HG03378 (cell line): ENCODE data around the gene CYFIP1.

Experiments used
- ATAC-seq: cut with Tn5 transposase; IDR thresholded peaks from one replicate; pipeline ENCODE4 v1.9.1; 2021; ENCODE audit warnings: mild to moderate bottlenecking, moderate library complexity; ENCODE audit not compliant: unreplicated experiment

The CYFIP1 gene

DNA sequence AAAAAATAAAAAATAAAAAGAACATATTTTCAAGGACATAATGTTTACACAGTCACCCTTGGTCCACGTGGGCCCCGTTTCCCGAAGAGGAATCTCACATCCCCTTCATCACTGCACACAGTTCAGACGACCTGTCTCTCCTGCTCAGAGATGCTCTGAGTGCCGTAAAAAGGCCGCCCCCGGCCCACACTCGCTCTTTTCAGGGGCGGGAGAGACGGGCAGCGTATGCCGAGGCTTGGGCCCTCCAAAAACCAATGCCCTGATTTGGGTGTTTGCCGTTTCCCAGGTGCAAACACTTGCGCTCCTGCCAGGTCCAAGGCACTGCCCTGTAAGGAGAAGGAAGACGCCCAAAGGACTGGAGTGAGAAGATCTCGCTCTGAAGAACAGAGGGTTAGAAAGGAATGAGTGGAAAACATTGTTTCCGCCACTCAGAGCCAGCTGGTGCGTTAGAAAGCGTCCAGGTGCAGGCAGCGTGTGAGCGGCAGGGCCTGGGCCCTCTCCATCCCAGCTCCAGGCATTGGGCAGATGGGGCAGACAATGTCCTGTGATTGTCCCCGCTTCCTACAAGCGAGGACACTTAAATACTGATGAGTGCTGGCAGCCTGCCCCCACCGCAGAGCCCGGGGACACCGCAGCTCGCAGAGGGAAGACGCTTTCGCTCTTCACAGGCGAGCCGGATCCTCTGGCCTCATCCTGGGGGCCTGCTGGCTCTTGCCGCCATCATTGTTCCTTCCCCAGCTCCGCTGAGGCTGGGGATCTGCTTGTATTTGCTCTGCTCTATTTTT, 88.5 kb downstream of the CYFIP1 start:
- no peak for ATAC-seq

GRCh38 chr15:22890296-22890695, 89.9 kb downstream of the CYFIP1 start:
- ATAC-seq, result no peak

GRCh38 chr15:22889146-22889818, 90.9 kb downstream of the CYFIP1 start:
- ATAC-seq, result no peak

DNA sequence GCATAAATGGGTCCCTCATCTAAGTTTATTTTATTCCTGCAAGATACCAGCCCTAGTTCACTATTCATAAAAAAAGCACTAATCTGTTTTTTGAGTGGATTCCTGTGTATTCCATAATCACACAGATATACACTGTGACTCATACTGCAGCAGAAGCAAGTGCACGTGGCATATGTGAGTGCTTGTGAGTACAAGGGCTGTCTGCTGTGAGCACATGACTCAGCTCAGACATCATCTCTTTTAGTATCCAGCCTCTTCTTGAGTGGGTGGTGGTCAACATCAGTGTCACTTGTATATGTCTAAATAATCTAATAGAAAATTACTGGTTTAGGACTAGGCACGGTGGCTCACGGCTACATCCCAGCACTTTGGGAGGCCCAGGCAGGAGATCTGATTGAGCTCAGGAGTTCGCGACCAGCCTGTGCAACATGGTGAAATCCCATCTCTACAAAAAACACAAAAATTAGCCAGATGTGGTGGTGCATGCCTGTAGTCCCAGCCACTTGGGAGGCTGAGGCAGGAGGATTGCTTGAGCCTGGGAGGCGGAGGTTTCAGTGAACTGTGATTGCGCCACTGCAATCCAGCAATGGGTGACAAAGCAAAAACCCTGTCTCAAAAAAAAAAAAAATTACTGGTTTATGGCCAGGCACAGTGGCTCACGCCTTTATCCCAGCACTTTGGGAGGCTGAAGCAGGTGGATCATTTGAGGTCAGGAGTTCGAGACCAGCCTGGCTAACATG, 91.9 kb downstream of the CYFIP1 start:
- ATAC-seq, result no peak

DNA sequence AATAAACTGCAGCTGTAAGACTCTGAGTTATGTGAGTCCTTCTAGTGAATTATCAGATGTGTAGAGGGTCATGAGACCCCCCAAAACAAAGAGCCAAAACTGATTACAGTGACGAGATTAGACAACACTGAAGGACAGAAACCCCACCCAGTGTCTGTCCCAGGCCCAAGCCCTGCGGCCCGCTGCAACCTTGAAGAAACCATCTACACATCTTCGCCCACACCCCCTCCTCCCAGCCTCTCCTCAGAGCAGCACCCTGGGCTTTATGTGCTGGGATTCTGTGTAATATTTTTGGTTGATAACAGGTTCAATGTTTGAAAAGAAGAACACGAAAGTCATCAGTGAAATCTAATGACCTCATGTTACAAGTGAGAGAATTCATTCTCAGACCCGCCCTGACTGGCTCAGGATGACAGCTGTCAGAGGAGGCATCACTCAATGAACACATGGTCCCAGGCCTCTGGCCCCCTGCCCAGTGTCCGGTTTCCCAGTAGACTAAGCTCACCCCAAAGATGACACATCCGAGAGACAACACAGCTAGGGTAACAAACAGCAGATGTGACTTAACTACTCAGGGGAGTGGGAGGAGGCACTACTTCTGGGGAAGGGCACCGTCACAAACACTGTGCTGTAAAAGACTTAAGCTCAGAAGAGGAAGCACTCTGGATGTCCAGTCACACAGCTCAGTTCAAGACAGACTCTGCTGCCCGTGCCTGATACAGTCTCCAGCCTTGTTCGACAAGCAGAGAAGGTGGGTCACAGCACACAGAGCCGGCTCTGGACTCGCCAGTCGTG, 92.8 kb downstream of the CYFIP1 start:
- no peak for ATAC-seq

DNA sequence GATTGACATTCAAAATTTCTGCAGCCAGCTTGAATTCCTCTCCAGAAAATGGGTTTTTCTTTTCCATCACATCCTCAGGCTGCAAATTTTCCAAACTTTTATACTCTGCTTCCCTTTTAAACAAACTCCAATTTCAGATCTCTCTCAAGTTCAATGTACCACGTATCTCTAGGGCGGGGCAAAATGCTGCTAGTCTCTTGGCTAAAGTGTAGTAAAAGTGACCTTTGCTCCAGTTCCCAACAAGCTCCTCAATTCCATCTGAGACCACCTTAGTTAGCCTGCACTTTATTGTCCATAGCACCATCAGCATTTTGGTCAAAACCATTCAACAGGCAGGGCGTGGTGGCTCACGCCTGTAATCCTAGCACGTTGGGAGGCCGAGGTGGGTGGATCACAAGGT, 95.0 kb downstream of the CYFIP1 start:
- ATAC-seq, result no peak

DNA sequence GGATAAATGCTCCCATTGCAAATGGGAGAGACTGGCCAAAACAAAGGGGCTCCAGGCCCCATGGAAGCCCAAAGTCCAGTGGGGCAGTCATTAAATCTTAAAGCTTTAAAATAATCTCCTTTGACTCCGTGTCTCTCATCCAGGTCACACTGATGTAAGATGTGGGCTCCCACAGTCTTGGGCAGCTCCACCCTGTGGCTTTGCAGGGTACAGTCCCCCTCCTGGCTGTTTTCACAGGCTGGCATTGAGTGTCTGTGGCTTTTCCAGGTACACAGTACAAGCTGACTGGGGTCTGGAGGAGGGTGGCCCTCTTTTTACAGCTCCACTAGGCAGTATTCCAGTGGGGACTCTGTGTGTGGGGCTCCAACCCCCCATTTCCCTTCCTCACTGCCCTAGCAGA, 95.8 kb downstream of the CYFIP1 start:
- ATAC-seq, result no peak

GRCh38 chr15:22883196-22883595, 97.0 kb downstream of the CYFIP1 start:
- ATAC-seq, result no peak

DNA sequence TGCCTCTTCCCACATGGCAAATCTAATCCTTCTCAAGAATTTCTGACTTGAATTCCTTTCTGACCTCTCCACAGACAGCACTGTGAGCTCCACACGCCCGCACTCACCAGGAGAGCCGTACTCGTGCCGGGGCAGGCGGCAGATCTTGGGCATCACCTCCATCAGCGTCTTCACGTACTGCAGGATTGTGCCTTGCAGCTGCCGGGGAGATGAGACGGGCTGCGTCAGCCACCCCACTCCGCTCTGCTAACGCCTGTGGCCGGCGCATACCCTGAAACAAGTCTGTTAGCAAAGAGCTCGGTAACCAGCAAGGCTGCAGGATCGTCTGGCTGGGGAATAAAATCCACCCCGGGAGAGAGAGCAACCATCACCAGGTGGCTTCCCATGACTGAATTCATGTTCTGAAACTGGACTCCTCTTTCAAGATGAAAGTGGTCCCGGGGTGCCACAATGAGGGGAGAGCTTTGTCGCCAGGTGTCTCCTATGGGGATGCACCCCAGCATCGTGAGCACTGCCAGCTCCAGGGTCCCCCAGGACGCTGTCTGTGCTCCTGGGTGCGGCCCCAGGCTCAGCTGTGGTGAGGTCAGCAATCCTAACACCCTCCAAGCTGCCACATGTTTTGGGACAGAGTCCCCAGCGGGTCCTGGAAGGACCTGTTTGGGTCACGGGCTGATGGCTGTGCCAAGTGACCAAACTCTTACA, 98.3 kb downstream of the CYFIP1 start:
- no peak for ATAC-seq

DNA sequence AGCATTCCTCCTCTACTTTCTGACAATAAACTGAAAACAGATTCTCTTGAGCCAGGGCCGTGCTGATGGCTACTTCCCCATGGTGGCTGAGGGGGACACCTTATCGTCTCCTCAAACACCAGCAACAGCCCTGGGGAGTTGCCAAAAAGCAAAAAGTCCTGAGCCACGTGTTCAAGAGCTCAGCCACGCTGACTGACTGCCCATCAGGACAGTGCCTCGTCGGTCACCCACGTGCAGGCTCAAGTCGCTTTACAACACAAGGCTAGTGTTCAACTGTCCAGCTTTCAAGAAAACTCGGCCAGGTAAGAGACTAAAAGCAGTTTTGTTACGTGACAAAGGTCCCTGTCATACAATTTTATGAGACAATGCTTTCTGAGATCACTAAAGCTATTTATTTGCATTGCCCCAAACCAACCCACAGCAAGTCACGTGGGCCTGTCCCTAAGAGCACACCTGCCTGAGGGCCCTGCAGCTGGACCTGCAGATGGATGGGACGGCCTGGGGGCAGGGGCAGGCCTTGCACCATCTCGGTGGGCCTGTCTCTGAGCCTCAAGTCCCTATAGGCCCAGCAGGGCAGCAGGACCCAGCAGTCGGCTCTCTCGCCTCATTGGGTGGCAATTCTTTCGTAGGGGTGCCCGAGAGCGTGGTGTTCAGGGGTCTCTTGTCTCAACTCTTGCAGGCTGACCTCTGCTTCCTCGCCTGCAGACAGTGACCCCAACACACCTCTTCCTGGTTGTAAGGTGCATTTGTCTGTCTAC, 99.0 kb downstream of the CYFIP1 start:
- ATAC-seq, result no peak

DNA sequence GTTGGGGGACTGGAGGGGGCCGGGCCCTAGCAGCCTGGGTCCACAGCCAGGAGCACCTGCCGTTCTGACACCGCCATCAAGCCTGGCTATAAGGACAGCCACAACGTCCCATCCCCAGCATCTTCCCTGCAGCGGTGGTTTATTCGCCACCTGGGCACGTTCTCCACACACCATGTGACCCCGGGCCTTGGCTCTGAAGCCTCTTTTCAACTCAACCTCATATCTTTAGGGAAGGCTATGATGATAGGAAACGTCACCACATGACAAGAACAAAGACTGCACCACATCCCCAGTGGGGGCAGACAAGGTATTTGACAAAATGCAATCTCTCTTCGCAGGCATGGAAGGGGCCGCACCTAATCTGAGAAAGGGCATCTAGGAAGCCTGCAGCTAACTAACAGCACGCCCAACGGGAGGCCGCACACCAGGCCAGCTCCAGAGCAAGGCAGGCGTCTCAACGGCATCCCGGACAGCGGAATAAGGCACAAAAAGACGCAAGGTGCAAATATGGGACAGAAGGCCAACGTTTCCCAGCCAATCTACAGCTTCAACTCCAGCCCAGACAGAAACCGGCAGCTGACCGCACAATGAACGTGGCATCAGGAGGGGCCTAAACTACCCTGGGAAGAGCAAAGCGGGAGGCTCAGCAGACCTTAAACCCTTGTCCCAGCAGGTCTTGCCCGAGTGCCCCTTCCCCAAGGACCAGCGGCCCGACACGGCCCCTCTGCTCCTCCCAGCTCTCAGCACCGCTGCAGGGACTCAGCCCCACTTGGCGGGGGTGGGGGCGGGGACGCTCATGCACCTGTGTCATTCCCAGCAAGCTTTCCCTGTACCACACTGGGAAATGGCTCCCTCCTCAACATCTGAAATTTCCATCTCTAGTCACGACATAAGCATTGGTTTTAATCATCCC, 99.8 kb downstream of the CYFIP1 start:
- no peak for ATAC-seq

DNA sequence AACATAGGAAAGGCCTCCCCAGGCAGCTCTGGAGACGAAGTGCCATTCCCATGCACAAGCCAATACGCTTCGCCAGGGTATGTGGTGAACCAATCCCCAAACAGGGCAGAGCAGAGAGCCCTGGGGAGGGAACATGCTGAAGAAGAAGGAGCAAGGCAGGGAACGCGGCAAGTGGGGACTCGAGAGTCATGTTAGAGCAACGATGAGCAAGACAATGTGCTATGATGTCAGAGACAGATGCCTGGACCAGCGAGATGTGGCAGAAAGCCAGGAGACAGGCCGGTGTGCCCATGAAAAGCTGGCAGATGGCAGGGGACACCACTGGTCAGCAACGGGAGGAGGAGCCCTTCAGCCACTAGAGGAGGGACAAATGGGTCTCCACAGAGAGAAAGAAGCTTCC, 102.1 kb downstream of the CYFIP1 start:
- no peak for ATAC-seq

DNA sequence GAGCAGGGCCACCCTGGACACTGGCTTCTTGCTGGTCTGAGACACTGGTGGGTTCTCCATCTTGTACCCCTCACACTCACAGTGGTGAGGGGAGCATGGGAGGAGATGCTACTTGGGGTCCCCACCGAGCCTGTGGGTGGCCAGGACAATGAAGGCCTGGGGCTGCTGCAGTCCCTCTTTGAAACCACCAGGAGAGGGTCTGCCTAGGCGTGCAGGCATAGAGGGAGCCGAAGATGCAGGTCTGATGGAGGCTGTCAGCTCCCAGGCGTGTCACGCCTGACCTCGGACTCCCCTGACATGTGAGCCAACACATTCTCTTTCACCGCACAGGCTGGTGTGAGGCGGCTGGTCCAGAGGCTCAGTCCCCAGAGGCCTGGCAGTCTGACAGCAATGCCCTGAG, 102.6 kb downstream of the CYFIP1 start:
- ATAC-seq, result no peak

DNA sequence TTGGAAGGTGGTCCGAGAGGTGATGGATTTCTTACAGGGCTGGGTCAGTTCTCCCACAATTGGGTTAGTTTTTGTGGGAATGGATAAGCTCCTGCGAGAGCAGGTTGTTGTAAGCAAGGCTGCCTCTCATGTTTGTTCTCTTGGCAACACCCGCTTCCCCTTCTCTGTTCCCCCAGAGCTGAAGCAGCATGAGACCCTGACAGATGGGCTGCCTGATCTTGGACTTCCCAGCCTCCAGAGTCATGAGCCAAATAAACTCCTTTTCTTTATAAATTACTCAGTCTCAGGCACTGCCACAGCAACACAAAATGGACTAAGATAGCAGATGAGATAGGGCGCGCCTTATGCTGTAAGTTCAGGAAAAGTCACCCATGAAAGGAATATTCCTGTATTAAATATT, 103.1 kb downstream of the CYFIP1 start:
- no peak for ATAC-seq

GRCh38 chr15:22874966-22875365, 105.2 kb downstream of the CYFIP1 start:
- ATAC-seq, result no peak

GRCh38 chr15:22874256-22874655, 105.9 kb downstream of the CYFIP1 start:
- no peak for ATAC-seq

- ATAC-seq, result no peak
Observed at GRCh38 chr15:22873841-22874240, 106.3 kb downstream of the CYFIP1 start.

- ATAC-seq, result no peak
Observed at GRCh38 chr15:22872936-22873701, 107.0 kb downstream of the CYFIP1 start.
